Muscle layer of duodenum (tissue), 2 donors: Measurements from ENCODE around the gene CEP83.
A peak's percentile ranks its signal among the peaks of the same experiment; 100 is the strongest.
"Not testable (repeated sequence)": the region's sequence is repeated elsewhere in the genome, so short reads cannot be mapped to it uniquely, and the experiment has no call there.

Experiments used
- H3K27ac ChIP-seq: one replicate; pipeline ENCODE4 v1.7.0; 2013; ENCODE audit warnings: mild to moderate bottlenecking, low read length
- H3K27me3 ChIP-seq: one replicate; pipeline ENCODE4 v1.7.0; 2013; ENCODE audit warnings: low read depth, mild to moderate bottlenecking, control low read depth, low read length
- H3K36me3 ChIP-seq, 2 donors: one replicate each; pipeline ENCODE4 v1.7.0; 2013; ENCODE audit warnings: low read length in 2 of 2, control low read depth in 1 of 2, mild to moderate bottlenecking in 1 of 2; ENCODE audit not compliant: insufficient read depth in 2 of 2, control insufficient read depth in 1 of 2
- H3K4me1 ChIP-seq, 2 donors: one replicate each; pipeline ENCODE4 v1.7.0; 2013; ENCODE audit warnings: low read length in 2 of 2, mild to moderate bottlenecking in 2 of 2, control low read depth in 1 of 2, moderate library complexity in 1 of 2; ENCODE audit not compliant: insufficient read depth in 2 of 2, control insufficient read depth in 1 of 2
- H3K4me3 ChIP-seq, 2 donors: one replicate each; pipeline ENCODE4 v1.7.0; 2013; ENCODE audit warnings: low read length in 2 of 2, low read depth in 1 of 2, mild to moderate bottlenecking in 1 of 2
- H3K9me3 ChIP-seq, 2 donors: one replicate each; pipeline ENCODE4 v1.7.0; 2013; ENCODE audit warnings: low read length in 2 of 2, control low read depth in 1 of 2, mild to moderate bottlenecking in 1 of 2; ENCODE audit not compliant: control insufficient read depth in 1 of 2
- donor health status: healthy.

CEP83 gene

GRCh38 chr12:94404854-94405253 is 54.8 kb downstream of the CEP83 start:
- H3K4me3 ChIP-seq: peak overlapping the region; percentile 35 to 60
- no peaks in the 10 kb centered on the region for H3K27me3 ChIP-seq
- H3K9me3 ChIP-seq: no peaks in the 10 kb centered on the region
- H3K4me1 ChIP-seq: peaks cover 0 to 7% of the 10 kb centered on the region in 2 donors
- peaks cover 0 to 5% of the 10 kb centered on the region in 2 donors for H3K36me3 ChIP-seq
- no peak overlapping the region for H3K27ac ChIP-seq

- H3K4me1 ChIP-seq: peaks cover 0 to 3% of the 10 kb centered on the region in 2 donors
- no peak overlapping the region for H3K27ac ChIP-seq
- peaks cover 0 to 3% of the 10 kb centered on the region in 2 donors for H3K9me3 ChIP-seq
- H3K36me3 ChIP-seq: peaks cover 5 to 17% of the 10 kb centered on the region in 2 donors
- no peak overlapping the region for H3K4me3 ChIP-seq
- no peaks in the 10 kb centered on the region for H3K27me3 ChIP-seq
Observed at GRCh38 chr12:94401326-94401725, 58.3 kb downstream of the CEP83 start.

- H3K27me3 ChIP-seq, H3K9me3 ChIP-seq, H3K4me3 ChIP-seq, H3K4me1 ChIP-seq, H3K27ac ChIP-seq: not testable (repeated sequence)
- peaks cover 5 to 17% of the 10 kb centered on the region in 2 donors for H3K36me3 ChIP-seq
Observed at GRCh38 chr12:94398685-94399084, 61.0 kb downstream of the CEP83 start.

GRCh38 chr12:94397401-94397800 is 62.3 kb downstream of the CEP83 start:
- H3K9me3 ChIP-seq: peaks cover 0 to 3% of the 10 kb centered on the region in 2 donors
- no peaks in the 10 kb centered on the region for H3K27me3 ChIP-seq
- H3K4me1 ChIP-seq: no peaks in the 10 kb centered on the region
- no peak overlapping the region for H3K4me3 ChIP-seq
- H3K27ac ChIP-seq: no peak overlapping the region
- peaks cover 5 to 17% of the 10 kb centered on the region in 2 donors for H3K36me3 ChIP-seq

- H3K27me3 ChIP-seq, H3K27ac ChIP-seq, H3K9me3 ChIP-seq, H3K4me1 ChIP-seq, H3K4me3 ChIP-seq: not testable (repeated sequence)
- peaks cover 5 to 17% of the 10 kb centered on the region in 2 donors for H3K36me3 ChIP-seq
Observed at GRCh38 chr12:94396014-94396413, 63.7 kb downstream of the CEP83 start.

- no peaks in the 10 kb centered on the region for H3K9me3 ChIP-seq
- H3K36me3 ChIP-seq: peaks cover under 1 to 11% of the 10 kb centered on the region in 2 donors
- no peak overlapping the region for H3K27ac ChIP-seq
- H3K27me3 ChIP-seq: no peaks in the 10 kb centered on the region
- no peak overlapping the region for H3K4me3 ChIP-seq
- H3K4me1 ChIP-seq: no peaks in the 10 kb centered on the region
Observed at GRCh38 chr12:94390130-94390485, 69.6 kb downstream of the CEP83 start.

- not testable (repeated sequence) for H3K27ac ChIP-seq, H3K9me3 ChIP-seq, H3K27me3 ChIP-seq, H3K4me1 ChIP-seq, H3K4me3 ChIP-seq
- H3K36me3 ChIP-seq: peaks cover 6 to 17% of the 10 kb centered on the region in 2 donors
Observed at GRCh38 chr12:94389482-94390129, 70.1 kb downstream of the CEP83 start.

GRCh38 chr12:94386422-94386821 is 73.2 kb downstream of the CEP83 start:
- H3K36me3 ChIP-seq: peaks cover 6 to 17% of the 10 kb centered on the region in 2 donors
- no peak overlapping the region for H3K27ac ChIP-seq
- H3K4me3 ChIP-seq: no peak overlapping the region
- H3K4me1 ChIP-seq: no peaks in the 10 kb centered on the region
- peaks cover 7 to 10% of the 10 kb centered on the region in 2 donors for H3K9me3 ChIP-seq
- H3K27me3 ChIP-seq: no peaks in the 10 kb centered on the region

GRCh38 chr12:94384030-94384429 is 75.6 kb downstream of the CEP83 start:
- H3K27ac ChIP-seq: no peak overlapping the region
- H3K4me1 ChIP-seq: no peaks in the 10 kb centered on the region
- no peaks in the 10 kb centered on the region for H3K27me3 ChIP-seq
- H3K9me3 ChIP-seq: peaks cover 7 to 10% of the 10 kb centered on the region in 2 donors
- H3K4me3 ChIP-seq: no peak overlapping the region
- peaks cover 9 to 14% of the 10 kb centered on the region in 2 donors for H3K36me3 ChIP-seq

- Histone ChIP-seq H3K27ac (no peak overlapping the region), H3K9me3 (peaks cover 7 to 10% of the 10 kb centered on the region in 2 donors), H3K27me3 (no peaks in the 10 kb centered on the region)
Observed at GRCh38 chr12:94380507-94380906, 79.2 kb downstream of the CEP83 start.

GRCh38 chr12:94379479-94380113 is 80.1 kb downstream of the CEP83 start:
- H3K4me3 ChIP-seq: no peak overlapping the region
- no peaks in the 10 kb centered on the region for H3K27me3 ChIP-seq
- peaks cover 6 to 7% of the 10 kb centered on the region in 2 donors for H3K9me3 ChIP-seq
- H3K27ac ChIP-seq: no peak overlapping the region
- H3K36me3 ChIP-seq: peaks cover 3 to 5% of the 10 kb centered on the region in 2 donors
- no peaks in the 10 kb centered on the region for H3K4me1 ChIP-seq

More at GRCh38 chr12:94380507-94380906, 79.2 kb downstream of the CEP83 start:
- no peaks in the 10 kb centered on the region for H3K4me1 ChIP-seq
- H3K4me3 ChIP-seq: no peak overlapping the region
- peaks cover 9 to 14% of the 10 kb centered on the region in 2 donors for H3K36me3 ChIP-seq
